H9 (cell line): ENCODE data around the gene MID1. TPM values are rescaled to one million over a fixed set of nuclear protein-coding genes. Genes with fewer than 3 reads are reported as not detected.

Experiments used
- DNase-seq: peaks from one replicate; pipeline ENCODE4 v3.0.0-alpha.2; 2017
- H2AFZ ChIP-seq: one replicate; pipeline ENCODE4 v1.6.1; 2013; ENCODE audit warnings: mild to moderate bottlenecking, low read length, control low read depth, moderate library complexity
- H2AK5ac ChIP-seq: 2 replicates; pipeline ENCODE4 v1.6.1; 2013; ENCODE audit warnings: low read length, control low read depth, mixed read lengths; ENCODE audit not compliant: insufficient read length
- H2BK120ac ChIP-seq: one replicate; pipeline ENCODE4 v1.6.1; 2013; ENCODE audit warnings: low read depth, mild to moderate bottlenecking, low read length, control low read depth, inconsistent platforms; ENCODE audit not compliant: poor library complexity, severe bottlenecking
- H2BK12ac ChIP-seq: 2 replicates; pipeline ENCODE4 v1.6.1; 2013; ENCODE audit warnings: low read length, control low read depth, mixed read lengths, low read depth; ENCODE audit not compliant: insufficient read length
- H2BK15ac ChIP-seq: 2 replicates; pipeline ENCODE4 v1.6.1; 2013; ENCODE audit warnings: low read depth, low read length, control low read depth
- H2BK20ac ChIP-seq: one replicate; pipeline ENCODE4 v1.6.1; 2013; ENCODE audit warnings: low read depth, mild to moderate bottlenecking, low read length, control low read depth, inconsistent platforms; ENCODE audit not compliant: poor library complexity, severe bottlenecking
- H2BK5ac ChIP-seq: 2 replicates; pipeline ENCODE4 v1.6.1; 2013; ENCODE audit warnings: low read length, control low read depth, mixed read lengths; ENCODE audit not compliant: insufficient read length
- H3K14ac ChIP-seq: 2 replicates; pipeline ENCODE4 v1.6.1; 2013; ENCODE audit warnings: low read length, control low read depth; ENCODE audit not compliant: insufficient read depth
- H3K18ac ChIP-seq: 2 replicates; pipeline ENCODE4 v1.6.1; 2013; ENCODE audit warnings: low read depth, mild to moderate bottlenecking, mixed read lengths, low read length, control low read depth; ENCODE audit not compliant: insufficient read length
- H3K23ac ChIP-seq: 2 replicates; pipeline ENCODE4 v1.6.1; 2013; ENCODE audit warnings: low read length, control low read depth, mixed read lengths, low read depth; ENCODE audit not compliant: insufficient read length
- H3K23me2 ChIP-seq: 2 replicates; pipeline ENCODE4 v1.6.1; 2013; ENCODE audit warnings: low read depth, mild to moderate bottlenecking, mixed read lengths, low read length, control low read depth; ENCODE audit not compliant: insufficient read length, poor library complexity, severe bottlenecking
- H3K27ac ChIP-seq: 2 replicates; pipeline ENCODE4 v1.5.1; 2013; ENCODE audit warnings: low read length, control low read depth, mixed read lengths, low read depth; ENCODE audit not compliant: insufficient read length
- H3K27me3 ChIP-seq: 2 replicates; pipeline ENCODE4 v1.6.1; 2013; ENCODE audit warnings: low read length, control low read depth, inconsistent platforms; ENCODE audit not compliant: insufficient read depth
- H3K4ac ChIP-seq: 2 replicates; pipeline ENCODE4 v1.6.1; 2013; ENCODE audit warnings: low read depth, mild to moderate bottlenecking, control low read depth, inconsistent platforms, low read length, moderate library complexity
- H3K4me1 ChIP-seq: 2 replicates; pipeline ENCODE4 v1.6.1; 2013; ENCODE audit warnings: low read length, control low read depth, inconsistent platforms; ENCODE audit not compliant: insufficient read depth
- H3K4me2 ChIP-seq: 2 replicates; pipeline ENCODE4 v1.6.1; 2013; ENCODE audit warnings: low read length, control low read depth, mixed read lengths; ENCODE audit not compliant: insufficient read length, insufficient read depth
- H3K56ac ChIP-seq: 2 replicates; pipeline ENCODE4 v1.6.1; 2013; ENCODE audit warnings: low read depth, mild to moderate bottlenecking, mixed read lengths, low read length, control low read depth; ENCODE audit not compliant: insufficient read length
- H3K79me1 ChIP-seq: 2 replicates; pipeline ENCODE4 v1.6.1; 2013; ENCODE audit warnings: low read depth, mild to moderate bottlenecking, moderate library complexity, low read length, control low read depth, inconsistent platforms; ENCODE audit not compliant: insufficient read depth, poor library complexity, severe bottlenecking
- H3K79me2 ChIP-seq: 2 replicates; pipeline ENCODE4 v1.6.1; 2013; ENCODE audit warnings: low read length, control low read depth, inconsistent platforms; ENCODE audit not compliant: insufficient read depth
- H3K9ac ChIP-seq: 2 replicates; pipeline ENCODE4 v1.6.1; 2013; ENCODE audit warnings: low read length, control low read depth, mixed read lengths; ENCODE audit not compliant: insufficient read length; ENCODE audit errors: extremely low read depth
- H3K9me3 ChIP-seq: one replicate; pipeline ENCODE4 v1.6.1; 2013; ENCODE audit warnings: low read depth, low read length, inconsistent platforms; ENCODE audit not compliant: control insufficient read depth
- H3T11ph ChIP-seq: one replicate; pipeline ENCODE4 v1.6.1; 2013; ENCODE audit warnings: mild to moderate bottlenecking, low read length, control low read depth, inconsistent platforms
- H4K20me1 ChIP-seq: one replicate; pipeline ENCODE4 v1.6.1; 2013; ENCODE audit not compliant: control insufficient read depth, insufficient read length, insufficient read depth
- H4K5ac ChIP-seq: 2 replicates; pipeline ENCODE4 v1.6.1; 2013; ENCODE audit warnings: low read depth, mild to moderate bottlenecking, mixed read lengths, low read length, control low read depth; ENCODE audit not compliant: insufficient read length
- H4K8ac ChIP-seq: replicated peaks from 2 replicates; pipeline ENCODE4 v1.6.1; 2013; ENCODE audit warnings: low read length, control low read depth, mixed read lengths, low read depth; ENCODE audit not compliant: insufficient read length
- H4K91ac ChIP-seq: 2 replicates; pipeline ENCODE4 v1.6.1; 2013; ENCODE audit warnings: low read depth, mild to moderate bottlenecking, moderate library complexity, mixed read lengths, low read length, control low read depth; ENCODE audit not compliant: insufficient read length
- H3K27ac Mint-ChIP-seq, 3 experiments: 2 replicates in 2 of 3; 3 replicates in 1 of 3; pipeline ENCODE4 v1.8.0; 2020 to 2021; ENCODE audit warnings: mixed read lengths in 3 of 3, mild to moderate bottlenecking in 1 of 3, moderate library complexity in 1 of 3
- H3K27me3 Mint-ChIP-seq: 2 replicates; pipeline ENCODE4 v1.8.0; 2021; ENCODE audit warnings: low read depth, mild to moderate bottlenecking, moderate library complexity, mixed read lengths
- H3K36me3 Mint-ChIP-seq, 3 experiments: 2 replicates in 2 of 3; 3 replicates in 1 of 3; pipeline ENCODE4 v1.8.0; 2020 to 2021; ENCODE audit warnings: low read depth in 3 of 3, mixed read lengths in 3 of 3; ENCODE audit not compliant: insufficient read depth in 1 of 3
- H3K4me1 Mint-ChIP-seq, 2 experiments: 2 replicates each; pipeline ENCODE4 v1.8.0; 2020; ENCODE audit warnings: mixed read lengths in 2 of 2
- H3K4me3 Mint-ChIP-seq, 2 experiments: 2 replicates in 1 of 2; 3 replicates in 1 of 2; pipeline ENCODE4 v1.8.0; 2020 to 2021; ENCODE audit warnings: mild to moderate bottlenecking in 2 of 2, mixed read lengths in 2 of 2, moderate library complexity in 1 of 2
- H3K9me3 Mint-ChIP-seq, 2 experiments: 2 replicates in 1 of 2; 3 replicates in 1 of 2; pipeline ENCODE4 v1.8.0; 2020; ENCODE audit warnings: mild to moderate bottlenecking in 2 of 2, mixed read lengths in 2 of 2, moderate library complexity in 1 of 2
- WGBS: extraction: QIAGEN DNeasy Blood & Tissue Kit; methylation state at CpG from one replicate; pipeline ENCODE4 v1.1.7; 2013; ENCODE audit warnings: missing lambda C conversion rate, low lambda C conversion rate, mixed read lengths; ENCODE audit not compliant: insufficient read length; ENCODE audit errors: extremely low coverage; 5-methylcytosine and 5-hydroxymethylcytosine counted together
- total RNA-seq: library from RNA; stranded (reverse); gene quantifications from 2 replicates; pipeline ENCODE4 v1.2.1, GENCODE V29; 2021
- TF ChIP-seq, protein P1 (sequence below): fragments of 200-600 bp; sonication (generic); conservative IDR thresholded peaks from 3 replicates; pipeline ENCODE4 v1.8.0; 2021; ENCODE audit warnings: antibody characterized with exemption, mild to moderate bottlenecking

Gene MID1
- total RNA-seq, 1 experiment from 2014 or later = 32.9 TPM

DNA sequence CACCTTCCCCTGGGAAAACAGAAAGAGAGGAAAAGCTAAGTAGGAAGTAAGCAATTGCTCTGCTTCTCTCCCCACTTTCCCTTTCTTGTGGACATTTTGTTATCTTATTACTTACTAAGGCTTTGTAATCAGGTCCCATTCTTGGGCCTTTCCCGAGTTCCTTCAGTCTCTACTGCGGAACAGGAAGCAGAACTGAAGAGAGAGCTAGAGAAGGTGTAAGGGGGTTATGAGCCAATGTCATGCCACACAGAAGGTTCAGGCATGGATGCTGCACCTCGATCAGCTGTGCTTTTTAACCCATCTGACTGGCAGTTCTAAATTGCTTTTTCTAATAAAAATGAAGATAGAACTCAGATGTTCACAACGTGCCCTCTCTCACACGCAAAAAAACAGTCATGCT lies 83.6 kb downstream of the MID1 start:
- H4K5ac ChIP-seq = no peak overlapping the region
- H3K4me2 ChIP-seq = no peak overlapping the region
- no peak overlapping the region for H2BK15ac ChIP-seq
- H4K91ac ChIP-seq = no peak overlapping the region
- H2BK20ac ChIP-seq = no peak overlapping the region
- no CpG with 5 or more reads among the region's 5 CpGs for WGBS
- Mint-ChIP-seq H3K36me3 (no peaks in the 10 kb centered on the region; a peak in 1 of 7 replicates), H3K27me3 (no peaks in the 10 kb centered on the region), H3K4me1 (peaks cover 14 to 20% of the 10 kb centered on the region in 2 experiments), H3K27ac (no peak overlapping the region), H3K9me3 (peaks cover 23 to 37% of the 10 kb centered on the region in 2 experiments), H3K4me3 (no peak overlapping the region)
- H3K9ac ChIP-seq = no peak overlapping the region
- H3K18ac ChIP-seq = no peak overlapping the region
- H4K8ac ChIP-seq = no peak overlapping the region
- no peak overlapping the region for H3K56ac ChIP-seq
- H3K27ac ChIP-seq = no peak overlapping the region
- peaks cover 5% of the 10 kb centered on the region; the same call in 1 of the 2 replicates for H3K79me2 ChIP-seq
- no peak overlapping the region for H2BK120ac ChIP-seq
- no peaks in the 10 kb centered on the region for H3K27me3 ChIP-seq
- H2AFZ ChIP-seq = no peak overlapping the region
- no peak overlapping the region for H2AK5ac ChIP-seq
- no peak overlapping the region for H3K14ac ChIP-seq
- H3T11ph ChIP-seq = no peak overlapping the region
- no peaks in the 10 kb centered on the region for H4K20me1 ChIP-seq
- no peak overlapping the region for H2BK12ac ChIP-seq
- H3K4ac ChIP-seq = no peak overlapping the region
- DNase-seq = no peak
- H3K79me1 ChIP-seq = no peaks in the 10 kb centered on the region
- H2BK5ac ChIP-seq = peak overlapping the region; percentile 69
- peaks cover 5% of the 10 kb centered on the region; the same call in 1 of the 2 replicates for H3K4me1 ChIP-seq
- TF ChIP-seq, protein P1, sequence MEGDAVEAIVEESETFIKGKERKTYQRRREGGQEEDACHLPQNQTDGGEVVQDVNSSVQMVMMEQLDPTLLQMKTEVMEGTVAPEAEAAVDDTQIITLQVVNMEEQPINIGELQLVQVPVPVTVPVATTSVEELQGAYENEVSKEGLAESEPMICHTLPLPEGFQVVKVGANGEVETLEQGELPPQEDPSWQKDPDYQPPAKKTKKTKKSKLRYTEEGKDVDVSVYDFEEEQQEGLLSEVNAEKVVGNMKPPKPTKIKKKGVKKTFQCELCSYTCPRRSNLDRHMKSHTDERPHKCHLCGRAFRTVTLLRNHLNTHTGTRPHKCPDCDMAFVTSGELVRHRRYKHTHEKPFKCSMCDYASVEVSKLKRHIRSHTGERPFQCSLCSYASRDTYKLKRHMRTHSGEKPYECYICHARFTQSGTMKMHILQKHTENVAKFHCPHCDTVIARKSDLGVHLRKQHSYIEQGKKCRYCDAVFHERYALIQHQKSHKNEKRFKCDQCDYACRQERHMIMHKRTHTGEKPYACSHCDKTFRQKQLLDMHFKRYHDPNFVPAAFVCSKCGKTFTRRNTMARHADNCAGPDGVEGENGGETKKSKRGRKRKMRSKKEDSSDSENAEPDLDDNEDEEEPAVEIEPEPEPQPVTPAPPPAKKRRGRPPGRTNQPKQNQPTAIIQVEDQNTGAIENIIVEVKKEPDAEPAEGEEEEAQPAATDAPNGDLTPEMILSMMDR = no peak
- H3K23ac ChIP-seq = no peak overlapping the region
- no peaks in the 10 kb centered on the region for H3K9me3 ChIP-seq
- H3K23me2 ChIP-seq = no peaks in the 10 kb centered on the region
